Omental fat pad (tissue), 4 donors: Measurements from ENCODE around the gene PLXNB2. TPM values are rescaled to one million over a fixed set of nuclear protein-coding genes. Genes with fewer than 3 reads are reported as not detected.
"Not testable (repeated sequence)": the region's sequence is repeated elsewhere in the genome, so short reads cannot be mapped to it uniquely, and the experiment has no call there.

Experiments used
- ATAC-seq: fragments of 150-250 bp; one replicate; pipeline ENCODE4 v1.9.1; 2016; ENCODE audit warnings: mild to moderate bottlenecking, moderate library complexity; ENCODE audit not compliant: low FRiP score
- DNase-seq: peaks from one replicate; pipeline ENCODE4 v3.0.0-alpha.2; 2019; ENCODE audit warnings: low spot score
- total RNA-seq, 4 donors: library from RNA; depleted of rRNA; stranded (reverse); fragments of >200 nt; gene quantifications; one replicate each; pipeline ENCODE4 v1.1.0, GENCODE V29; 2016
- TF ChIP-seq, protein P1 (sequence below), 3 donors: fragments of 450-650 bp; IDR thresholded peaks; one replicate each; pipeline ENCODE4 v1.5.1; 2016 to 2017; ENCODE audit warnings: antibody characterized with exemption in 3 of 3, mild to moderate bottlenecking in 3 of 3, moderate library complexity in 2 of 3

Gene PLXNB2
- total RNA-seq, 4 donors from 2014 or later = 91.4 to 130 (median 115) TPM

DNA sequence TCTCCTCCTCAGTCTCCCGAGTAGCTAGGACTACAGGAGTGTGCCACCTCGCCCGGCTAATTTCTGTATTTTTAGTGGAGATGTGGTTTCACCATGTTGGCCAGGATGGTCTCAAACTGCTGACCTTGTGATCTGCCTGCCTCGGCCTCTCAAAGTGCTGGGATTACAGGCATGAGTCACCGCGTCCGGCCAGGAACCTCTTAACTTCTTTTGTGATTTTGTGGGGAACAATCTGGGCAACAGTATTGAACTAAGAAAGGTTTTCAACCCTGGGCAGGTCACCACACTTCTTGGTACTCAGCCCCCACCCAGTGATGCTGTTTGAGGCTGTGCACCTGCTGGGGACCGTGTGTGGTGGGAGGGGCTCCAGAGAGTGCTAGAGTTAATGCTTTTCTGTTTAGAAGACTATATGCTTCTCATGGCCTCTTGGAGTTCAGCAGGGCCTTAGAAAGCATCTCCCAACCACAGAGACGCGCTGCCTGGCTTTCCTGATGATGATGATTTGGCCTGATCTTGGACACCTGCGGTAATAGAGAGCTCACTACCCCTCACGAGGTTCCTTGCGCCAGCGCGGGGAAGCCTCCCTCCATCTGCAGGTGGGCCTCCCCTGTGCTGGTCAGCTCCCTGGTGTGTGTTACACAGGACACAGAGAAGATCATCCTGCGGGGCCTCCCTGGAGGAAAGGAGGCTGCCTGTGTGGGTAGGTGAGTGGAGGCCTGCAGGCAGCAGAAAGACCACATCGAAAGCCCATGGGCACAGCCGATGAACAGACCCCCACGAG, 18.2 kb upstream of the PLXNB2 start:
- TF ChIP-seq, protein P1, sequence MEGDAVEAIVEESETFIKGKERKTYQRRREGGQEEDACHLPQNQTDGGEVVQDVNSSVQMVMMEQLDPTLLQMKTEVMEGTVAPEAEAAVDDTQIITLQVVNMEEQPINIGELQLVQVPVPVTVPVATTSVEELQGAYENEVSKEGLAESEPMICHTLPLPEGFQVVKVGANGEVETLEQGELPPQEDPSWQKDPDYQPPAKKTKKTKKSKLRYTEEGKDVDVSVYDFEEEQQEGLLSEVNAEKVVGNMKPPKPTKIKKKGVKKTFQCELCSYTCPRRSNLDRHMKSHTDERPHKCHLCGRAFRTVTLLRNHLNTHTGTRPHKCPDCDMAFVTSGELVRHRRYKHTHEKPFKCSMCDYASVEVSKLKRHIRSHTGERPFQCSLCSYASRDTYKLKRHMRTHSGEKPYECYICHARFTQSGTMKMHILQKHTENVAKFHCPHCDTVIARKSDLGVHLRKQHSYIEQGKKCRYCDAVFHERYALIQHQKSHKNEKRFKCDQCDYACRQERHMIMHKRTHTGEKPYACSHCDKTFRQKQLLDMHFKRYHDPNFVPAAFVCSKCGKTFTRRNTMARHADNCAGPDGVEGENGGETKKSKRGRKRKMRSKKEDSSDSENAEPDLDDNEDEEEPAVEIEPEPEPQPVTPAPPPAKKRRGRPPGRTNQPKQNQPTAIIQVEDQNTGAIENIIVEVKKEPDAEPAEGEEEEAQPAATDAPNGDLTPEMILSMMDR (IDR thresholded peaks at IDR 0.05) = no peak
- DNase-seq = no peak
- ATAC-seq = no peak

DNA sequence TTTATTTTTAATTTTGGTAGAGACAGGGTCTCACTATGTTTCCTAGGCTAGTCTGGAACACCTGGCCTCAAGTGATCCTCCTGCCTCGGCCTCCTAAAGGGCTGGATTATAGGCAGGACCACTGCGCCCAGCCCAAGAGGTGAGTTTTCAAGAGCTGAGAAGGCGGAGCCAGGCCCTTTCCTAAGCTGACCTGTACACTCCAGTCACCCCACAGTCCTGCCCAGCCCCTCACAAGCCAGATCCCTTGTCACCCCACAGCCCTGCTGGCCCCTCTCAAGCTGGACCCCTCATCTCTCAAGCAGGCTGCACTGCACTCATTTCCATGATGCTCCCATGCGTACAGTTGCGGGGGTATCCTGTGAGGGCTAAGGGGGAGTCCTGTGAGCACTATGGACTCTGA, 16.5 kb upstream of the PLXNB2 start:
- no peak for ATAC-seq
- DNase-seq = no peak
- TF ChIP-seq, protein P1 (IDR thresholded peaks at IDR 0.05) = no peak

DNA sequence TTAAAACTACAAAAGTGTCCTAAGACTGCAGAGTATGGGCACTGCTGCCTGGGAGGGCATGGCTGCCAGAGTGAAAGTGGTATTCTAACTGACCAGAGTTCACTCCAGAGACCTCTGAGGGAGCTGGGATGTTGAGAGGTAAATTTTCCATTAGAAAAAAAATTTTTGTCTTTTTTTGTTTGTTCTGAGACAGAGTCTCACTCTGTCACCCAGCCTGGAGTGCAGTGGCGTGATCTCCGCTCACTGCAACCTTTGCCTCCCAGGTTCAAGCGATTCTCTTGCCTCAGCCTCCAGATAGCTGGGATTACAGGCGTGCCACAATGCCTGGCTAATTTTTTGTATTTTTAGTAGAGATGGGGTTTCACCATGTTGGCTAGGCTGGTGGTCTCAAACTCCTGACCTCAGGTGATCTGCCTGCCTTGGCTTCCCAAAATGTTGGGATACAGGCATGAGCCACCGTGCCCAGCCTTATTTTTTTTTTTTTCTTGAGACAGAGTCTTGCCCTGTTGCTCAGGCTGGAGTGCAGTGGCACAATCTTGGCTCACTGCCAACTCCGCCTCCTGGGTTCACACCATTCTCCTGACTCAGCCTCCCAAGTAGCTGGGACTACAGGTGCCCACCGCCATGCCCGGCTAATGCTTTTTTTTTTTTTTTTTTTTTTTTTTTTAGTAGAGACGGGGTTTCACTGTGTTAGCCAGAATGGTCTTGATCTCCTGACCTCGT, 15.1 kb upstream of the PLXNB2 start:
- DNase-seq, ATAC-seq: not testable (repeated sequence)

DNA sequence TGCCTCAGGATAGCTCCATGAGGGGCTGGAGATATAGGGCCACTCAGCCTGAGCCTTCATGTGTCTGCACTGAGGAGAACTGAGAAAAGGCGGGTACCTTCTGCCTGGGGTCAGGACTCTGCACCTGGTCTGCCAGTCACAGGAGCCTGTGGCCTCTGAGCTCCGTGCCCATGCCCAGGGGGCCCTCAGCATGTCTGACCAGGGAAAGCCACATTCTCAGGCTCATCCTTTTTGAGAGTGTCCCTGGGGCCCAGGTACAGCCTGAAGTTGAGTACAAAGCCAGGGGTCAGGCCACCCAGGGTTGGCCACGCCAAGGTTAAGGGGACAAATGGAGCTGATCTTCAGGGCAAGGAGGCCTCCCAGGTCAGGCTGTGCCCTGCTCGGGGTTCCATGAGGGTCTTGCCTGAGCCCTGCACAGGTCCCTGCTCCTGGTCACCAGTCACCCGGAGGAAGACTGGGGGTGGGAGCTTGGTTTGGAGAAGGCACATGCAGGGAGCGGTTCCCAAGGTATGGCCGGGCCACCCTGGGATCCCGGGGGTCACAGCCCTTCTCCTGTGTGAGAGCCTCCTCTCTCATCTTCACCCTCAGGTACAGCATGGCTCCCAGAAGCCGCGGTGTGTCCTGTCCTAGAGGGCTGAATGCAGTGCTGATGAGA, 13.4 kb upstream of the PLXNB2 start:
- TF ChIP-seq, protein P1 (IDR thresholded peaks at IDR 0.05) = no peak
- ATAC-seq (no peak), DNase-seq (no peak)

DNA sequence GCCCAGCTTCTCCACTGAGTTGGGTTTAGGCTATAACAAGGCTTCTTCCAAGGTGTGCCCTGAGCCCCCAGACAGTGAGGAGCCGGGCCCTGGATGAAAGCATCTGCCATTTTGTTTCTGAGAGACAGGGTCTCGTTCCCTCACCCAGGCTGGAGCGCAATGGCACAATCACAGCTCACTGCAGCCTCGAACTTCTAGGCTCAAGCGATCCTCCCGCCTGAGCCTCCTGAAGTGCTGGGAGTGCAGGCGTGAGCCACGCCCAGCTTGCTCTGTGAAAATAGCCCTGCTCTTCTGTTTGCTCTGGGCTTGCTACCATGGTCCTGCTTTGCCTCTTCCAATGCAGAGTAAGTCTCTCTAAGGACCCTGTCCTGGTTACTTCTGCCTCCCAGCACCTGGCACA, 12.7 kb upstream of the PLXNB2 start:
- ATAC-seq (no peak), DNase-seq (no peak)
- TF ChIP-seq, protein P1 (IDR thresholded peaks at IDR 0.05) = no peak

DNA sequence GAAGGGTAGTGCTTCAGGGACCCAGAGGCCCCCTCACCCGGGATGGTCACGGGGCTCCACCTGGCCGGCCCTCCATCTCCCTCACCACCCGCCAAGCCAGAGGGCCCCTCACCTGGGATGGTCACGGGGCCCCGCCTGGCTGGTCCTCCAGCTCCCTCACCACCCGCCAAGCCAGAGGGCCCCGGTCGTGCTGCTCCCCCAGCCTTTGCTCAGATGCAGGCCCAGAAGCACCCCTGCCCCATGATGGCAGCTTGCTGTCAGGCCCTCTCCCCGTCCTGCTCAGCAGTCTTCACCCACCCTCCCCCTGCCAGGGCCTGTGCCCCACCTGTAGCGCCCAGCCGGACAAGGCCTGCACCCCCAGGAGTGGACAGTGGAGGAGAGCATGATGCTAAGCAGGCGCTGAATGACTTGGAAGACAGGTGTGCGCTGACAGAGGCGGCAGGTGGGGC, 12.1 kb upstream of the PLXNB2 start:
- no peak for DNase-seq
- no peak for ATAC-seq
- TF ChIP-seq, protein P1 (IDR thresholded peaks at IDR 0.05) = no peak

DNA sequence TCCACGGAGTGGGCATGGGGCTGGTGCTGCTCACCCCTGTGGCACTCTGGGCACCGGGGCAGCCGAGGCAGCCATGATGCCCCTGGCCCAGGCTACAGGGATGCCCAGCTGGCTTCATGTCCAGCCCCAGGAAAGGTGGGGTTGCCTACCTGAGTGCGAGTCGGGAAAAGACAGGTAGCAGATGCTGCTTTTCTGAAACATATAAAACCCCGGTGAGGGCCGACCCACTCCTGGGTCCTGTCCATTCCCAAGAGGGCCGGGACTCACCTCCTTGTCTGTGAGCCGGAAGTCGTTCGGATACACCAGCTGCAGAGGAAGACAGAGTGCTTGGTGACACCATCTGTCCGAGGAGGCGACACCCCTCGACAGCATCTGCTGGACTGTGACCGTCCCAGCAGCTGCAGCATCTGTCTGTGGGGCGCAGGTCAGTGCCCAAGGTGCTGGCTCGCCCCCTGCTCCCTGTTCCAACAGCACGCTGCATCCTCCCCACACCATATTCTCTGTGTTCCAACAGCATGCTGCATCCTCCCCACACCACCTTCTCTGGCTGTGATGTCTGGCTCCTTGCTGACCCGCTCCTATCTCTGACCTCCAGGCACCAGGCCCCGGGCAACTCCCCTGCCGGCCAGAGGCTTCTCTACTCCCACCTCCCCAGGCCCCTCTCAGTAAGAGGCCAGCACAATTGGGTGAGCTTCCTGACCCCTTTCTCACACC, 11.4 kb upstream of the PLXNB2 start:
- TF ChIP-seq, protein P1 (IDR thresholded peaks at IDR 0.05) = no peak
- no peak for DNase-seq
- ATAC-seq = no peak
